NCI-H69 (cell line): Measurements from ENCODE around the gene GSG1L.
A peak's percentile ranks its signal among the peaks of the same experiment; 100 is the strongest.

Experiments used
- DNase-seq: peaks from one replicate; lab custom pipeline; 2025; lab: John Stamatoyannopoulos, UW

Gene GSG1L

GRCh38 chr16:28014851-28015250 lies 48.7 kb downstream of the GSG1L start:
- no peak for DNase-seq

- no peak for DNase-seq
Observed at GRCh38 chr16:28013878-28014277, 49.6 kb downstream of the GSG1L start.

GRCh38 chr16:28013392-28013791 lies 50.1 kb downstream of the GSG1L start:
- DNase-seq, result no peak

- no peak for DNase-seq
Observed at GRCh38 chr16:28011971-28012445, 51.5 kb downstream of the GSG1L start.

- no peak for DNase-seq
Observed at GRCh38 chr16:28011223-28011622, 52.3 kb downstream of the GSG1L start.

- DNase-seq, result peak; percentile 57
Observed at GRCh38 chr16:28010671-28011070, 52.8 kb downstream of the GSG1L start.

- DNase-seq, result no peak
Observed at GRCh38 chr16:28009586-28010373, 53.7 kb downstream of the GSG1L start.

- no peak for DNase-seq
Observed at GRCh38 chr16:28003923-28004322, 59.6 kb downstream of the GSG1L start.

- DNase-seq, result no peak
Observed at GRCh38 chr16:28003021-28003865, 60.3 kb downstream of the GSG1L start.

GRCh38 chr16:28001642-28002041 lies 61.9 kb downstream of the GSG1L start:
- DNase-seq, result no peak

GRCh38 chr16:28001184-28001583 lies 62.3 kb downstream of the GSG1L start:
- no peak for DNase-seq

- DNase-seq, result no peak
Observed at GRCh38 chr16:28000314-28001169, 63.0 kb downstream of the GSG1L start.

- DNase-seq, result no peak
Observed at GRCh38 chr16:27999687-28000086, 63.8 kb downstream of the GSG1L start.

GRCh38 chr16:27995378-27995777 lies 68.1 kb downstream of the GSG1L start:
- DNase-seq, result no peak

GRCh38 chr16:27994686-27995085 lies 68.8 kb downstream of the GSG1L start:
- DNase-seq, result no peak

GRCh38 chr16:27993587-27993986 lies 69.9 kb downstream of the GSG1L start:
- DNase-seq, result no peak

GRCh38 chr16:27991876-27992275 lies 71.6 kb downstream of the GSG1L start:
- DNase-seq, result no peak

- no peak for DNase-seq
Observed at GRCh38 chr16:27985981-27986380, 77.5 kb downstream of the GSG1L start.

- DNase-seq, result no peak
Observed at GRCh38 chr16:27984121-27984520, 79.4 kb downstream of the GSG1L start.

- no peak for DNase-seq
Observed at GRCh38 chr16:27983244-27983643, 80.3 kb downstream of the GSG1L start.

- peak; percentile 18 for DNase-seq
Observed at GRCh38 chr16:27982184-27982583, 81.3 kb downstream of the GSG1L start.
